Measurements from ENCODE around the gene CCDC57.
"Not testable (repeated sequence)": the region's sequence is repeated elsewhere in the genome, so short reads cannot be mapped to it uniquely, and the experiment has no call there.

Gene CCDC57

GRCh38 chr17:82193520-82194220 lies 19.0 kb downstream of the CCDC57 start:
- H3K4me3 ChIP-seq (ENCODE audit: low read depth, low read length) = no peak overlapping the region
- TF ChIP-seq CTCF (IDR thresholded peaks at IDR 0.05; ENCODE audit: borderline replicate concordance, insufficient read depth, low read depth, low read length) = no peak

GRCh38 chr17:82193050-82193449 lies 19.6 kb downstream of the CCDC57 start:
- not testable (repeated sequence) for H3K4me3 ChIP-seq (ENCODE audit: low read depth, low read length)

GRCh38 chr17:82188001-82188961 lies 24.4 kb downstream of the CCDC57 start:
- no peak overlapping the region for H3K4me3 ChIP-seq (ENCODE audit: low read depth, low read length)
- TF ChIP-seq CTCF (IDR thresholded peaks at IDR 0.05; ENCODE audit: borderline replicate concordance, insufficient read depth, low read depth, low read length) = no peak

- no peak overlapping the region for H3K4me3 ChIP-seq (ENCODE audit: low read depth, low read length)
- no peak for TF ChIP-seq CTCF (IDR thresholded peaks at IDR 0.05; ENCODE audit: borderline replicate concordance, insufficient read depth, low read depth, low read length)
These were observed 25.1 kb downstream of the CCDC57 start for GRCh38 chr17:82187500-82187899.

GRCh38 chr17:82186221-82186620 lies 26.4 kb downstream of the CCDC57 start:
- TF ChIP-seq CTCF (IDR thresholded peaks at IDR 0.05; ENCODE audit: borderline replicate concordance, insufficient read depth, low read depth, low read length) = no peak

GRCh38 chr17:82184761-82185160 lies 27.9 kb downstream of the CCDC57 start:
- no peak for TF ChIP-seq CTCF (IDR thresholded peaks at IDR 0.05; ENCODE audit: borderline replicate concordance, insufficient read depth, low read depth, low read length)
- H3K4me3 ChIP-seq (ENCODE audit: low read depth, low read length) = no peak overlapping the region

More at GRCh38 chr17:82186221-82186620, 26.4 kb downstream of the CCDC57 start:
- H3K4me3 ChIP-seq (ENCODE audit: low read depth, low read length) = no peak overlapping the region

- no peak for TF ChIP-seq CTCF (IDR thresholded peaks at IDR 0.05; ENCODE audit: borderline replicate concordance, insufficient read depth, low read depth, low read length)
- no peak overlapping the region for H3K4me3 ChIP-seq (ENCODE audit: low read depth, low read length)
These were observed 31.7 kb downstream of the CCDC57 start for GRCh38 chr17:82180776-82181528.

All from GM12875 (cell line).